ENCODE data around the gene COL18A1.
"Not testable (repeated sequence)": the region's sequence is repeated elsewhere in the genome, so short reads cannot be mapped to it uniquely, and the experiment has no call there.

COL18A1 gene

GRCh38 chr21:45367402-45368351, 37.3 kb upstream of the COL18A1 start:
- no peak for DNase-seq

DNA sequence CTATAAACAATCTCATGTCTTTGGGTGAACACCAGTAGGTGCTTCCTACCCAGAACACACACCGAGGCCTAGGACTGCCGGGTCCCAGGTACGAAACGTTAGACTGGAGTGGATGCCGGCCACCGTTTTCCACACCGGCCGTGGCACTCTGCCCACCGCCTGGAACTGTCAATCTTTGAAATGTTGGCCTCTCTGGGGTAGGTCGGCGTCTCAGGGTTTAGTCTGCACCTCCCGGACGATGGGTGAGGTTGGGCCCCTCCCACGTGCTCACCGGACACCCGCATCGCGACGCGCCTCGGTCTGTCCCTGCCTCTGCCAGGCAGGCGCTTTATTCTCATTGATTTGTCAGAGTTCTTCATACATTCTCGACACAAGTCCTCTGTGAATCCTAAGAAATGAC, 35.9 kb upstream of the COL18A1 start:
- not testable (repeated sequence) for DNase-seq

DNA sequence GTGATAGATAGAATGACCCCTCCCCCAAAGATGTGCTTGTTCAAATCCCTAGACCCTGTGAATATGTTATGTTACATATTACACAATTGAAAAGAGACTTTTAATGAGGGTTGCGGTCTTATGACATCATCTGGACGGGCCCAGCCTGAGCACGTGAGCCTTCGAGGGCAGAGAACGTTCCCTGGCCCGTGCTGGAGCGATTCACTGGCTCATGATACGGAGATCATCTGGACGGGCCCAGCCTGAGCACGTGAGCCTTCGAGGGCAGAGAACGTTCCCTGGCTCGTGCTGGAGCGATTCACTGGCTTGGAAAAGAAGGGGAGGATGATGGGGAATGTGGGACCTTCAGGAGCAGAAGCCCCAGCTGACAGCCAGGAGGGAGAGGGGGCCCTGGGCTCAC, 34.4 kb upstream of the COL18A1 start:
- no peak for DNase-seq

DNA sequence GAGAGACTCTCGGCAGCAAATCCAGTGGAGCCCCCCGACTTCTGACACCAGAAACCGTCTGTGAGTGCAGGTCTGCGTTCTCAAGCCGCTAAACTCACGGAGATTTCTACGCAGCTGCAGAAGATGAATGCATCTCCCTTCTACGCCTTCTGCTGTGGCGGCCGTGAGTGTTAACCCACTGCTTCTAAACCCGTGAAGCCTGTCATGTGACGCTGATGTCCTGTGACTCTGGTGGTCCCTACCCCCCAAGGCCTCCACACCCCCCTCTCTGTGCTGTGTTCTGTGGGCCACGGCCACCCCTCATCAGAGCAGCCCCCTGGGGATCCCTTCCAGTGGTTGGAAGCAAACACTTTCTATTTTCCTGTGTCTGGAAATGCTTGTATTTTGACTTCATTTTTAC, 33.9 kb upstream of the COL18A1 start:
- DNase-seq, result no peak

DNA sequence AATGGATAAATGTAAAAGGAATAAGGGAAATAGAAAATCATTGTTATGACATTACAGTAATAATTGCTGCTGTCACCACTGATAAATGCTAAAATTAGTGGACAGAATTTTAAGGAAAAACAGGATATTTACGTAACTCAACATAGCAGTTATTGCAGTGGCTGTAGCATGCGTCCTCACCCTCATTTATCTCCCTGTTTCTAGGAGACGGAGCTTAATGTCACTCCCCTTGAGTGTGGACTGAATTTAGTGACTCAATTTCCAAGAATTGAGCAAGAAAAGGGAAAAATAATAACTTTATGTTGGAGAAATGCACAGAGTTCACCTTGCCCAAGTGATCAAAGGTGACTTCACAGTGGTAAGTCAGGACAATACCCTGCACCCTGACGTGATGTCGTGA, 33.3 kb upstream of the COL18A1 start:
- no peak for DNase-seq

- no peak for DNase-seq
Observed at GRCh38 chr21:45372732-45373355, 32.1 kb upstream of the COL18A1 start.

- DNase-seq, result no peak
Observed at GRCh38 chr21:45373991-45374816, 30.8 kb upstream of the COL18A1 start.

GRCh38 chr21:45374826-45375455, 30.0 kb upstream of the COL18A1 start:
- no peak for DNase-seq

DNA sequence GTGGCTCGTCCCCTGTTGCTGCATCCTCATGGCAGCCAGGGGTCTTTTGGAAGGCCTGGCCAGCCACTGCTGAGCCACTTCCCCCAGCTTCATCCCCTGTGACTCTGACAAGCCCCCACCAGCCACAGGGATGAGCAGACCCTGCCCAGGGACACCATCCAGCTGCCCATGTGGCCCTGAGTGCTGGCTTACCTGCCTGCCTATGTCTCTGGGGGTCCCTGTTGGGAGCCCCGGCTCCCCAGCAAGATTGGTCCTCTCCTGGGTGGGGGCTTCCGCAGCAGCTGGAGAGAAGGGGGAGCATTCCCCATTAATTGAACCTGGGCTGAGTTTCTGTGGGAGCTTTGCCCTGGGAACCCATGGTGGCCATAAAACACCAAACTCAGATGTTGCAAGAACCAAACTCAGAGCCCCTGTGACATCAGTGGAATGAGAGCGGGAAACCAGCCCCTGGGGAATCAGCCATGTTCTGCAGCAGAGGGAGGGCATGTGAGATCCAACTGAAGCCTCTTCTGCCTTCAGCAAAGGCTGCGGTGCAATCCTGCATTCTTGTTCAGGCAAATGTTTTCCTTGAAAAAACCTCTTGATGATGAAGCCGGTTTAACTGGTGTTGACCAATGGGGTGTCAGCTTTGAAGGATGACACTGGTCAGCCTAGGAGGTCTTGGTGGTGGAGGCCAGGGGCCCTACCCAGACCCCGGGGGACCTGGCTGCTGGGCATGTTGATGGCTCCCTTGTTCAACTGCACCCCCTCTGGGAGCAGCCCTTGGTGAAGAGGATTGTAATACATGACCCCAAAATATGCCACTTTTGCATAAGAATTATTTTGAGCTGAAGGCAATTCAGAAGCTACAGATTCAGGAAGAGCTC, 28.3 kb upstream of the COL18A1 start:
- no peak for DNase-seq

DNA sequence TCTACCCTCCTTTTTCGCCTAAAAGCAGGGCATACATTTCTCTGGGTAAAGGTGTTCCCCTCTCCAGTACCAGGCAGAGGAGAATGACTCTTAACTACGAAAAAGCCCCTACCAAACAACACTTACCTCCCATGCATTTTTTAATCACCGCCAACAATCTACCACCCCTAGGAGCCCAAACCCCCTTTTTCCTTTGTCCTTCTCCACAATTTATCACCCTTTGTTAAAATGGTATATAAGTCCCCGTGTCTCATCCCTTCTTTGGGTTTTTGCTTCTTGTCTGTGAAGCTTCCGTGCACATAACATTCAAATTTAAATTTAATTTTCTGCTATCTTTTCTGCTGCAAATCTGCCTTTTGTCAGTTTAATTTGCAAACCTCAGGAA, 27.6 kb upstream of the COL18A1 start:
- DNase-seq, result no peak

- no peak for DNase-seq
Observed at GRCh38 chr21:45377866-45378257, 27.1 kb upstream of the COL18A1 start.

DNA sequence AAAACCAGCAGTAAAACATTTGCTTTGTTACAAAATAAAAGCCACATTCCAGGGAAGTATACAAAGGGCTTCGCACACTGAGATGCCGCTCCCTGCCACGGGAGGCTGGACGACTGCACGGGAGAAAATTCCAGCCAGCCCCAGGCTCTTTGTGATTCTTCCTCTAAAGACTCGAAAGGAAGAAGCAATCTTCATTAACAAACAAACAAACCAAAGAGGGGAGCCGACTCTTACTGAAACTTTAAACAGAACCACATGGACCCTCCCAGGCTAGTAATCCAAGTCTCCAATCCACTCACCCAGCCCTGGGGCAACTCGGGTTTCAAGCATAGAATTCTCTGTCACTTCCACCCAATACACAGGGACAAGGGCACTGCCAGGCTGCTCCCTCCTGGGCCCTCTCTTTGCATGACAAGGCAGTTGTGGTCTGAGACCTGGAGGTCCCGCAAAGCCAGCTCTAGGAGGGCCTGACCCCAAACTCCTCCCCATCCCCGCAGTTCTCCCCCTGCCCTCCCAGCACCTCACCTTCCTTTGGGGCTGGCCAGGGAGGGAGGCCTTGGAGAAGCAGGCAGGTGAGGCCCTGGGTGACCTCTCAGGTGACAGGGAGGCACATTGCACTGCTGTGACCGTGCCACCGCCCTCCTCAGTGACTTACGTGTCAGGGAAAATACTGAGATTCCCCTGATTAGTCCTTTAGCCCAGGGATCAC, 26.6 kb upstream of the COL18A1 start:
- DNase-seq, result no peak

GRCh38 chr21:45379171-45379900, 25.6 kb upstream of the COL18A1 start:
- no peak for DNase-seq

DNA sequence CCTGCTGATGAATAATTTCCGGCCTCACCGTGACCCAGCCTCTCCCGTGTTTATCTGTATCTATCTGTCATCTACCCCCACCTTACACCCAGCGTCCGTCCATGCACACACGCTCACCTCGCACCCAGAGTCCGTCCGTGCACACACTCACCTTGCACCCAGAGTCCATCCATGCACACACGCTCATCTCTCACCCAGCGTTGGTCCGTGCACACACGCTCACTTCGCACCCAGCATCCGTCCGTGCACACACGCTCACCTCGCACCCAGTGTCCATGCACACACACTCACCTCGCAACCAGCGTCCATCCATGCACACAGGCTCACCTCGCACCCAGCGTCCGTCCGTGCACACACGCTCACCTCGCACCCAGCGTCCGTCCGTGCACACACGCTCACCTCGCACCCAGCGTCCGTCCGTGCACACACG, 25.0 kb upstream of the COL18A1 start:
- no peak for DNase-seq

DNA sequence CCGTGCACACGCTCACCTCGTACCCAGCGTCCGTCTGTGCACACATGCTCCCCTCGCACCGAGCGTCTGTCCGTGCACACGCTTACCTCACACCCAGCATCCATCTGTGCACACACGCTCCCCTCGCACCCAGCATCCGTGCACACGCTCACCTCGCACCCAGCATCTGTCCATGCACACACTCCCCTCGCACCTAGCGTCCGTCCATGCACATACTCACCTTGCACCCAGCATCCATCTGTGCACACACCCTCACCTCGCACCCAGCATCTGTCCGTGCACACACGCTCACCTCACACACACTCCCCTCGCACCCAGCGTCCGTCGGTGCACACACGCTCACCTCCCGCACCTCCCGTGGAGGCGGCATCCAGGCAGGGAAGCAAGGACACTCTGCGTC, 24.4 kb upstream of the COL18A1 start:
- DNase-seq, result no peak

GRCh38 chr21:45381036-45381787, 23.8 kb upstream of the COL18A1 start:
- no peak for DNase-seq

- DNase-seq, result no peak
Observed at GRCh38 chr21:45381865-45382696, 22.9 kb upstream of the COL18A1 start.

- no peak for DNase-seq
Observed at GRCh38 chr21:45382697-45382997, 22.3 kb upstream of the COL18A1 start.

GRCh38 chr21:45383111-45383614, 21.8 kb upstream of the COL18A1 start:
- DNase-seq, result no peak

All from NCI-H2081 treated with DMSO at 0.1 percent for 48 hours (cell line).